Measurements from ENCODE around the gene CTPS1. TPM values are rescaled to one million over a fixed set of nuclear protein-coding genes. Genes with fewer than 3 reads are reported as not detected.
A peak's percentile ranks its signal among the peaks of the same experiment; 100 is the strongest.

CTPS1 gene
- total RNA-seq, 2 donors from 2014 or later, result 14.1 to 25.5 TPM

GRCh38 chr1:41033272-41033671 is 53.8 kb downstream of the CTPS1 start:
- Histone ChIP-seq H3K4me1 (no peaks in the 10 kb centered on the region), H3K36me3 (no peaks in the 10 kb centered on the region), H3K9ac (ENCODE audit: low read depth in 2 of 2, low read length in 2 of 2) (no peak overlapping the region), H3K4me3 (no peak overlapping the region), H3K9me3 (no peaks in the 10 kb centered on the region), H3K27ac (no peak overlapping the region), H3K27me3 (no peaks in the 10 kb centered on the region)
- intact Hi-C loops (cut with DNase I), result loop anchor here (10.0 kb wide), 1 partner anchor 92 kb away; no protein-coding TSS in a partner anchor
- no peak for TF ChIP-seq CTCF (IDR thresholded peaks at IDR 0.05)
- DNase-seq, result no peak

DNA sequence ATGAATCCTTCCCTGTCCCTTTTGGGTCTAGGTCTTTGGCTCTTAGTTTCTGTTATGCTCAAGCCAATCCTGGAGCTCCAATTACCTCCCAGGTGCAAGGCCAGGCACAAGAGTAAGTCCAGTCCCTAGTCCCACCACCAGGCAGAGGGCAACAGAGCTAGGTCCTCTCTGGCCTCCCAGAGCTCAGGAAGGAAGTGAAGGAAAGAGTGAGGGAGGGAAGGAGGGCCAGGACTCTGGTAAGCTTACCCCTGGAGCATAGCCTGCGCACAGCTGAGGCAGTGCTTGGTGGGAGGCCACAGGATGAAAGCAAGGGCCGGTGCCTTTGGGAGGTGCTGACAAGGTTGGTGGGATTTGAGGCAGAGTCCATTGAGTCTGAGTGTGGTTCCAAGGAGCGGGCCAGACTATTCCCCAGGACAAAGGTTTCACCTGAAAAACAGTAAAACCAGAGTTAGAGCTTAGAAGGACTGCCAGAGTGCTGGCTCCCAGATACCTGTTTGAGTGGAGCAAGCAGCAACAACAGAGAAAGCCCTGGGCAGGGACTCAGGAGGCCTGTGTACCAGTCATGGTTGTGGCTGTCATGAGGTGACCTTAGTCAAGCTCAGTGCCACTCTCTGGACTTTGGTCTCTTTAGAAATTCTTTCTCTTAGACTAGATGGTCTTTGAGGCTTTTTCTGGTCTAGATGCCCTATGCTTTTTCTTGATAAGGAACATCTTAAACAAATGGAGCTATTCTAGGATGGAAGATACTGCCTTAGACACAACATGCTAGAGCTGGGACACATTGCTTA is 57.8 kb downstream of the CTPS1 start:
- no peak for TF ChIP-seq CTCF (IDR thresholded peaks at IDR 0.05)
- no peaks in the 10 kb centered on the region for H3K9me3 ChIP-seq
- intact Hi-C loops (cut with DNase I), result loop anchor here (10.0 kb wide), 1 partner anchor 87 kb away; no protein-coding TSS in a partner anchor
- no peak overlapping the region for H3K9ac ChIP-seq (ENCODE audit: low read depth in 2 of 2, low read length in 2 of 2)
- H3K27ac ChIP-seq, result no peak overlapping the region
- no peak for DNase-seq
- H3K27me3 ChIP-seq, result no peaks in the 10 kb centered on the region
- H3K4me3 ChIP-seq, result no peak overlapping the region
- no peaks in the 10 kb centered on the region for H3K36me3 ChIP-seq
- H3K4me1 ChIP-seq, result no peaks in the 10 kb centered on the region

- no peaks in the 10 kb centered on the region for H3K9me3 ChIP-seq
- H3K4me3 ChIP-seq, result no peak overlapping the region
- intact Hi-C loops (cut with DNase I), result loop anchor here (10.0 kb wide), 1 partner anchor 87 kb away; no protein-coding TSS in a partner anchor
- no peak overlapping the region for H3K27ac ChIP-seq
- TF ChIP-seq CTCF (IDR thresholded peaks at IDR 0.05), result no peak
- no peaks in the 10 kb centered on the region for H3K27me3 ChIP-seq
- DNase-seq, result no peak
- no peaks in the 10 kb centered on the region for H3K4me1 ChIP-seq
- no peak overlapping the region for H3K9ac ChIP-seq (ENCODE audit: low read depth in 2 of 2, low read length in 2 of 2)
- H3K36me3 ChIP-seq, result no peaks in the 10 kb centered on the region
Measured at GRCh38 chr1:41038110-41038509, 58.6 kb downstream of the CTPS1 start.

DNA sequence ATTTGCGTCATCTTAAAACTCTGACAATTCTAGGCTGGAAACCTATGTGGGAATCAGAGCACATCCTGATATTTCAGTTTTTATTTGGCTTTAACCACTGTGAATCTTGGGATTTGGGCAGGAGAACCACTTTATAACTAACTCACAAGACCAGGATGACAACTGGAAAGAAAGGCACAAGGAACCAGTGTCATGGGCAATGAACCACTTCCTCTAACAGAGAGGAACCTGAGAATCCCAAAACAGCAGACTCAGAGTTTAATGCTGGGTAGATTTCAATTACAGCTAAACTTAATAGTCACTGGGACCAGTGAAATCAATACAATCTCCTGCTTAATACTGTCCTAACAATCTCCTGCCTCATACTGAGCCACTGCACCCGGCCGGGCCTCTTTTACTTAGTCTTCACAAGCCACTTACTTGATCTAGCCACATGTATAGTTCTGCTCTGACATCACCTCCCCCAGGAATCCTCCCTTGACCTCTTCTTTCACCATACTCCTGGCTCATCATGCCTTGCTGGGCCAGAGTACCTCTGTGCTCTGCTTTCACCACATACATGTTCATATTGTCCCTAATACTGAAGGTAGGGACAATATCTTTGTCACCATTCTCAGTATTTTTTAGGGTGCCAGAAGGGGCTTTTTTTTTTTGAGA is 62.2 kb downstream of the CTPS1 start:
- H3K4me3 ChIP-seq, result no peak overlapping the region
- H3K27ac ChIP-seq, result no peak overlapping the region
- H3K9me3 ChIP-seq, result no peaks in the 10 kb centered on the region
- no peaks in the 10 kb centered on the region for H3K4me1 ChIP-seq
- H3K27me3 ChIP-seq, result no peaks in the 10 kb centered on the region
- TF ChIP-seq CTCF (IDR thresholded peaks at IDR 0.05), result no peak
- DNase-seq, result no peak
- intact Hi-C loops (cut with DNase I), result no loop called here
- H3K9ac ChIP-seq (ENCODE audit: low read depth in 2 of 2, low read length in 2 of 2), result no peak overlapping the region
- H3K36me3 ChIP-seq, result no peaks in the 10 kb centered on the region

- no peak for TF ChIP-seq CTCF (IDR thresholded peaks at IDR 0.05)
- Histone ChIP-seq H3K27me3 (no peaks in the 10 kb centered on the region), H3K9me3 (no peaks in the 10 kb centered on the region), H3K9ac (ENCODE audit: low read depth in 2 of 2, low read length in 2 of 2) (peak overlapping the region in 1 of 2 donors; percentile 60), H3K27ac (no peak overlapping the region), H3K4me3 (no peak overlapping the region), H3K36me3 (no peaks in the 10 kb centered on the region), H3K4me1 (no peaks in the 10 kb centered on the region)
- peak; percentile 37 for DNase-seq
- intact Hi-C loops (cut with DNase I), result no loop called here
Measured at GRCh38 chr1:41044187-41044586, 64.7 kb downstream of the CTPS1 start.

All from colonic mucosa (tissue), 4 donors.